ENCODE data around the gene GFI1. TPM values are rescaled to one million over a fixed set of nuclear protein-coding genes. Genes with fewer than 3 reads are reported as not detected.
"Not testable (repeated sequence)": the region's sequence is repeated elsewhere in the genome, so short reads cannot be mapped to it uniquely, and the experiment has no call there.

The GFI1 gene
- total RNA-seq, 1 donor from 2014 or later: 2.4 TPM

- no peak for DNase-seq (ENCODE audit: low spot score)
Observed at GRCh38 chr1:92465256-92465647, 21.5 kb downstream of the GFI1 start.

- DNase-seq (ENCODE audit: low spot score): no peak
Observed at GRCh38 chr1:92464588-92465255, 22.0 kb downstream of the GFI1 start.

GRCh38 chr1:92461364-92462097 is 25.2 kb downstream of the GFI1 start:
- no peak for DNase-seq (ENCODE audit: low spot score)

GRCh38 chr1:92459871-92460320 is 26.8 kb downstream of the GFI1 start:
- no peak for DNase-seq (ENCODE audit: low spot score)

GRCh38 chr1:92458146-92458545 is 28.6 kb downstream of the GFI1 start:
- DNase-seq (ENCODE audit: low spot score): no peak

GRCh38 chr1:92447976-92448375 is 38.7 kb downstream of the GFI1 start:
- no peak for DNase-seq (ENCODE audit: low spot score)

GRCh38 chr1:92447033-92447681 is 39.6 kb downstream of the GFI1 start:
- DNase-seq (ENCODE audit: low spot score): no peak

GRCh38 chr1:92446546-92446945 is 40.2 kb downstream of the GFI1 start:
- no peak for DNase-seq (ENCODE audit: low spot score)

- DNase-seq (ENCODE audit: low spot score): no peak
Observed at GRCh38 chr1:92445865-92446264, 40.9 kb downstream of the GFI1 start.

- DNase-seq (ENCODE audit: low spot score): no peak
Observed at GRCh38 chr1:92444351-92444750, 42.4 kb downstream of the GFI1 start.

GRCh38 chr1:92443893-92444292 is 42.8 kb downstream of the GFI1 start:
- no peak for DNase-seq (ENCODE audit: low spot score)

GRCh38 chr1:92442351-92442750 is 44.4 kb downstream of the GFI1 start:
- DNase-seq (ENCODE audit: low spot score): no peak

- no peak for DNase-seq (ENCODE audit: low spot score)
Observed at GRCh38 chr1:92441697-92442342, 44.9 kb downstream of the GFI1 start.

- DNase-seq (ENCODE audit: low spot score): no peak
Observed at GRCh38 chr1:92441316-92441696, 45.4 kb downstream of the GFI1 start.

GRCh38 chr1:92439291-92439690 is 47.4 kb downstream of the GFI1 start:
- no peak for DNase-seq (ENCODE audit: low spot score)

GRCh38 chr1:92434572-92434971 is 52.2 kb downstream of the GFI1 start:
- DNase-seq (ENCODE audit: low spot score): not testable (repeated sequence)

- DNase-seq (ENCODE audit: low spot score): no peak
Observed at GRCh38 chr1:92430030-92430429, 56.7 kb downstream of the GFI1 start.

GRCh38 chr1:92425617-92426016 is 61.1 kb downstream of the GFI1 start:
- DNase-seq (ENCODE audit: low spot score): no peak

Data from ureter (tissue), 1 donor.